ENCODE data around the gene KRT4.
A peak's percentile ranks its signal among the peaks of the same experiment; 100 is the strongest.

KRT4 gene

DNA sequence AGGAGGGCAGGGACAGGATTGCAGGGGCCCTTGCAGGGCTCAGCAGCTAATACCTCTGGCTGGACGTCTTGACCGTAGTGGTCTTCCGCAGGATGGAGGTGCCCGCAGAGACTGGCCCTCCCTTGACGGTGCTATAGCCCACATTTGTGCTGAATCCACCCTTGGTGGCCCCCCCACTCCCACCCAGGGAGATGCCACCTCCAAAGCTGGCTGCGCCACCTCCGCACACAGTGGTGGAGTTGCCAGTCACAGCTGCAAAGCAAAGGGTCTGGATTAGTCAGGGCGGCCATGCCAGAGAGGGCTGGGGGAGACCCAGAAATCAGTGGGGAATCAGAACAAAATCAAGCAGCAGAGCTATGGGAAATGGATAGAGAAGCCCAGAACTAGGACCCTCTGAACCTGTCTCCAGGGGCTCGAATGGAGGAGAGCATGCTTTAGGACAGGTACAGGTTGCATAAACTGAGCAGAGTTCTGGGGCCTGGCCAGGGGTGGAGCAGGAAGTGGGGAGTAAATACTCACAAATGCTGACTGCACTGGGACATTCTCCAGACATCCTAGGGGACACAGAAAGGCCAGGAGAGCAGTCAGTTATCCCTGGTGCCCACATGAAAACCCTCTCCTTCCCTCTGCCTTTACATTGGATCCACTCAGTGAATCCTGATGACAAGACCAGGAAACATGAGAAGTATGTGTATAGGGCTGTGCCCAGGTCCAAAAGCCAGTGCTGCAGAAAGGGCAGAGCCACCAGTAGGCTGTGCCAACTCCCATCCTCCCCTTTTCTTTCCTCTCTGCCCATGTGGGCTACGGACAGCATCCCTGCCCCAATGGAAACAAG lies 8.1 kb upstream of the KRT4 start:
- DNase-seq: no peak

DNA sequence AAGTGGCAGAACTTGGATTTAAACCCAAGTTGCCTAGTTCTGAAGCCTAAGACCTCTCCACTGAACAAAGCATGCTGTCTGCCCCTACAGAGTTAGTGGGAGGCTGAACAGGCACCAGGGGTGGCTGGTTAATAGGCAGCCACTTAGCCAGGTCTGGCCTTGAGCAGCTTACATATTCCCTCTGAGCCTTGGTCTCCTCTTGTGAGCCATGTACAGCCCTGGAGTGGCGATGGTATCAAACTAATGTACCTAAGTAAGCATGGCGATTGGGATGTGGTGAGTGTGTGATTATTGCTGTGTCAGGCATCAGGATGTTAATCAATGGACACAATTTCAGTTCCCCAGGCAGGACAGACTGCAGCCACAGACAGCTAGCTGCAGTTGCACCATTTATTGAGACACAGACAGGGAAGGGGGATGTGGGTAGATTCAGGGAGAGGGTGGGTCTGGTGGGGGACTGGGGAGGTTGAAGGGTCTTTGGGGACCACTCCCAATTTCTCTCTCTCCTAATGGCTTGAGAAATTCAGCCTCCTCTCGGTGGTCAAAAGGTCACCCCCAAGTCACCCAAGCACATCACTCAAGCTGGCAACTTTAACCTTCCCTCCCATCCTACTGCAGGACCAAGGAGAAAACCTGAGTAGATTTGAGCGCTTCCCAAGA lies 7.3 kb upstream of the KRT4 start:
- no peak for DNase-seq

DNA sequence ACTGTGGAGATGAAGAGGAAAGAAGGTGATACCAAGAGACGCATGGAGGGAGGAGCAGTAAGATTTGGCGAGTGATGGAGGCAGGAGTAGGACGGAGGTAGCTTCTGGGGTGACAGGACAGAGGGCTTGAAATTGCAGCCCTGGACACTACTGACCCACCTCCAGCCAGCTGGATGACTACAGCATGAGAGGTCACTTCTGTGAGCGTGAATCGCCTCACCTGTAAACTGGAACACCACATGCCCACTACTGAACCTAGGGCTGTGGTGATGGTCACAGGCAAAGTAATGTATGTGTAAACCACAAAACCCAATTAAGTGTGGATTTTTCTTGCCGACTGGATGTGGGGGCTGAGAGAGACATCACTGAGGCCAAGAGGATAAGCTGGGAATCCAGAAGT lies 6.6 kb upstream of the KRT4 start:
- DNase-seq: no peak

DNA sequence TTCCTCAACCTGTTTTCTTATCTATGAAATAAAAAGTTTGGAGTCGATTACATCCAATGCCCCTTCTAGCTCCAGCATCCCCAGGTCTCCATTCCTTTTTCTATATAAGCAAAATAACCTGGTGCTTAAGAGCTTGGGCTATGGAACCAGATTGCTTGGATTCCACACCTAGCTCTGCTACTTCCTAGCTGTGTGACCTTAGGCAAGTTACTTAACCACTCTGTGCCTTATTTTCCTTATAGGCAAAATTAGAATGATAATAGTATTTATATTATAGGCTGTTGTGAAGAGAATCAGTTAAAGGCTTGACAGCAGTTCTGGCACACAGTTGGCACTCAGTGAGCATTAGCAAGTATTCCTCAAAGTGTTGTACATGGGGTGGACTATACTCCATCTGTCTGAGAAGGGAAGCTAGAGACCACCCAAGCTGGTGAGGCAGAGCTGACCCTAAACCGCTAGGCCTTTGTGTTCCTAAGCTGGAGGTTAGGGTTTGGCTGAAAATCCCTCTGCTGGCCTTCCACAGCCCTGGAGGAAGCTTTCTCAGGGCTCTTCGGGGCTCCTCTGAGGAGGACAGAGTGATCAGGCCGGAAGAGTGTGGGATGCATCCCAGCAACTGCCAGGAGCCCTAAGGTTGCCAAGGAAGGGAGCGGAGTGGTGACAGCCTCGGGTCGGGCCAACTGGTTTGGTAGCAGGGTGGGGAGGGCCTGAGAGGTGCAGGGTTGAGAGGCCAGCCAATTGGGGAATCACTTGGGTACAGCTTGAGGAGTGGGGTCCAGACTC lies 6.0 kb upstream of the KRT4 start:
- no peak for DNase-seq

DNA sequence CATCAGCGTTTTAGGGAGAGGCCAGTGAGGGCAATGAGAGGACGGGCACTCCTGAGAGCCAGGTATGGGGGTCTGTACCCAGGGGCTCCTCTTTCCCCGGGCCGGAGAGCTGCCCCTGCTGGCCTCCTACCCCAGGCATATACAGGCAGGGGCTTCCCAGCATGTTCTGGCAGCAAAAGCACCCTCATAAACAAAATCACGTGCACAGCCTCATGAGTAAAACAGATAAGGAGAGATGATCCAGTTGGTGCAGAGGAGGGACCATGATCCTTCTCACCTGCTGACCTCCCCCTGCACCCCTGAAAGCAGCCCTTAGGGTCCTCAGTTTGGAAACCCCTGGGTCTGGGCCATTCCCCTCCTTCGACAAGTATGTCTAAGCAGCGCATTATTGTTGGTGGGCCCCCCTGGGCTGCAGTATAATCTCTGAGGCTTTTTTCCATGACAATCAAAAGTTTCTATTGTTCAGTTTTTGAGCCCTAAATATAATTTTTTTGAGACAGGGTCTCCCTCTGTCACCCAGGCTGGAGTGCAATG lies 5.0 kb upstream of the KRT4 start:
- no peak for DNase-seq

DNA sequence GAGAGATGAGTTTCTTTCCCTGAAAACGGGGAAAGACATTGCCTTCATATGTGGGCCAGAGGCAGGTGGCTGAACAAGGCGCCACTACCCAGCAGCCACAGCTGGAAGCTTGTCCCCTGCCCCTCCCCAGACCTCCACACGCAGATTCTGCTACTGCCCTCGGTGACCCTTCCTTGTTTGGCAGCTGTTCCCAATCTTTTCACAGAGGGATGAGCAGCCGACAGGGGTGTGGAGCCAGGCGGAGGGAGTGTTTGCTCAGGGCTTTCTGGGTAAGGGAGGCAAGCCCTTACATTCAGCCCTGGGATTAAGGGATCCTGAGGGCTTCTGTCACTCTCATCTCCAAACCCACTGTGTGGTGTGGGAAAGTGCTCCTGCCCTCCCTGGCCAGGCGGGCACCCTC lies 4.5 kb upstream of the KRT4 start:
- peak; percentile 29 for DNase-seq

DNA sequence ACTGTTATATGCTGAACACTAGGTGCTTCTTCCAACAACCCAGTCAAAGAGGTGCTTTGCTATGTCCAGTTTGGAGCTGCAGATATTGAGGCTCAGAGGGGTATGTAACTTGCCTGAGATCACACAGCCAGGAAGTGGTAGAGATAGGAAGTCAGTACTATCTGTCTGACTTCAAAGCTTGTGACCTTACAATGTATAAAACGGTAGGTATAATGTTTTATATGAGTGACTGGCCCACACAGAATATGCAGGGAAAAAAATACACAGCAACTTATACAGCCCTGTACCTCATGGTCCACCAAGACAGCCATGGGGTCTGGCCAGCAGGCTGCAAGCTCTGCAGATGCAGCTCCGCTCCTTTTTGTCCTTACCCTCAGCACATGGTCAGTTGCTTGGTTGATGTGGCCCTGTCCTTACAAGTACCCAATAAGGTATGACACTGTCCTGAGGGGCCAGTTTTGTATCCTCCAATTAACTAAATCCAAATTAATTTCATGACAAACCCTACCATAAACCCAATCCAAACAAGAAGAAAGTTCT lies 3.9 kb upstream of the KRT4 start:
- no peak for DNase-seq

DNA sequence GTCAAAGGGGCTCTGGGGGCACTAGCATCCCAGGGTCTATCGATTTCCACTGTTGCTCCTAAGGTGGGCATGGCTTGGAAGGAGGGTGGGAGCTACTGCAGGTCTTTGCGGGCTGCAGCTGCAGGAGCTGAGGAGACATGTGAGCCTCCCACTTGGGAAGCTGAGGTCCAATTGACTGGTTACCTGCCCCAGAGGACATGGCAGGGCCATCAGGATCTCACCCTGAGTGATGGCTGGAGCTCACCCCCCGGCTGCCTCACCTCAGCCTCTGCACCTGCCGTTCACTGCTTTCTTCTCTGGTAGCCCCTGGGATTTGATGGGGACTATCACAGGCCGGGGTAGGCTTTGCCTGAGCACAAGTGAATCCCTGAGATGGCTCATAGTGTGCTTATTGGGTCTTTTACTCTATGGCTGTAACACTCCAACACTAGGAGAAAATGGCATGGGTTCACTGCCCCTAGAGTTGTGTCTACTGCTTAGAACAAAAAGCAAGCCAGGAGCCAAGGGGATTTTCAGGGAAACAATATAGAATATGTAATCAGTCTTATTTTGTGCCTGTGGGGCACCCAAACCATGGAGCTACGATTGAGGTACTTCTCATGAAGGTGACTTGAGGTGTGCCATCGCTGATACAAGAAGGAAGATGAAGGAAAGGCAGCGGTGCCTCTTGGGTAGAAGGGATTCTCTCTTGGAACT lies 3.2 kb upstream of the KRT4 start:
- DNase-seq: no peak

DNA sequence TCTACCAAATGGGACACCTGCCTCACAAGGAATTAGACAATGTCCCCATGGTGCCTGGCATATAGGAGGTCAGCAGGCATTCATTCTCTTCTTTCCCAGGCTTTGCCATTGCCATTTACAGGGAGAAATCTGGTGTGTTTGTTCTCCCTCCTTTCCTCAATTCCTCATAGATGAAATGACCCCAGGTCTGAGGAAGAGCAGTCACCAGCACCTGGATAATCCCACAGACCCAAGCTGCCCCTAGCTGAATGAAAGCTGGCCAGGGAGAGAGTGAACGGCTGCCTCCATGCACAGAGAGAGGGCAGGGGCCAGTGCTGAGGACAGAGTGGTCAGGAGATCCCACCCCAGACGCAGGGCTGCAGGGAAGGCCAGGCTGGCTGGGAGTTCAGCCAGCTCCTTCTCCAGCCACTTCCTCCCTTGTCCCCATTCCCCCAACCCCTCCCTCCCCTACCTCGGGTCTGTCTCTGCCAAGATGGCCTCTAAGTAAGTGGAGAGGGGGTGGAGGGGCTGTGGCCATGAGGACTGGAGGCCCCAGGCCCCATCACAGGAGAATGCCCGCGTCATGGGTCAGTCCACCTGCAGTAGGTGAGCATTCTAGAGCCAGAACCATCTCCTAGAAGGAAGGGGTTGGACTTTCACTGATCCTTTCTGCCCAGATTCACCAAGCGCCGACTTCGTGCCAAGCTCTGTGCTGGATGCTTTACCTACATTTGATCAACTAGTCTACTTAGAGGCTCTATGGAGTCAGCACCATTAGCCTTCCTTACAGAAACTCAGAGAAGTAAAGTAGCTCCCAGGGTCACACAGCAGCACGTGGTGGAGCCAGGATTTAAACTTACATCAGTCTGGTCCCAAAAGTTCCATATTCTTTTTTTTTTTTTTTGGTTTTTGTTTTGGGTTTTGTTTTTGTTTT lies 2.0 kb upstream of the KRT4 start:
- DNase-seq: no peak

DNA sequence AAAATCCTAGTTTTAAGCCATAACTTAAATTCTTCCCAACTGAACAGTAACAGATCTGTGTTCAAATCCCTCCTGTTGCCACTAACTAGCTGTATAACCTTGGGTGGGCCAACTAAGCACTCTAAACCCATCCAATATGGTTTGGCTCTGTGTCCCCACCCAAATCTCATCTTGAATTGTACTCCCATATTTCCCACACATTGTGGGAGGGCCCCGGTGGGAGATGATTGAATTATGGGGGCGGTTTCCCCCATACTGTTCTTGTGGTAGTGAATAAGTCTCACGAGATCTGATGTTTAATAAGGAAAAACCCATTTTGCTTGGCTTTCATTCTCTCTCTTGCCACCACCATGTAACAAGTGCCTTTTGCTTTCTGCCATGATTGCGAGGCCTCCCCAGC lies 1.2 kb upstream of the KRT4 start:
- DNase-seq: no peak

DNA sequence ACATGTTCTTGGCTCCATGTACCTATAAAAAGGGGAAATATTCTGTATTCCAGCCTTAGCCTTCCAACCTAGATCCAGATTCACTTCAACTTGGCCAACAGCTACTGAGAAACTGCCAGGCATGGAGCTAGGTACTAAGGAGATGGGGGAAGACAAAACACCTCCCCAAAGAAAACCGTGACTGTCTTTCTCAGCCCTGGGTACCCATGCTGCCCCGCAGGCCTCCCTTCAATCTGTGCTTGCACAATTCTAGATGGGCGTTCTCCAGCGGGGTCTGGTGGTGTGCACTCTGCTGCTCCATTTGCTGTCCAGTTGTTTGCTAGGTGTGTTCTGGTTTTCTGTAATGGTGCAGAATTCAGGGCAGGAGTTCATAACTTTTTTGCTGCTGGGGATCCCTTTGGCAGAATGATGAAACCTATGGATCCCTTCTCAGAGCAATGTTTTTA lies 817 bp upstream of the KRT4 start:
- no peak for DNase-seq

DNA sequence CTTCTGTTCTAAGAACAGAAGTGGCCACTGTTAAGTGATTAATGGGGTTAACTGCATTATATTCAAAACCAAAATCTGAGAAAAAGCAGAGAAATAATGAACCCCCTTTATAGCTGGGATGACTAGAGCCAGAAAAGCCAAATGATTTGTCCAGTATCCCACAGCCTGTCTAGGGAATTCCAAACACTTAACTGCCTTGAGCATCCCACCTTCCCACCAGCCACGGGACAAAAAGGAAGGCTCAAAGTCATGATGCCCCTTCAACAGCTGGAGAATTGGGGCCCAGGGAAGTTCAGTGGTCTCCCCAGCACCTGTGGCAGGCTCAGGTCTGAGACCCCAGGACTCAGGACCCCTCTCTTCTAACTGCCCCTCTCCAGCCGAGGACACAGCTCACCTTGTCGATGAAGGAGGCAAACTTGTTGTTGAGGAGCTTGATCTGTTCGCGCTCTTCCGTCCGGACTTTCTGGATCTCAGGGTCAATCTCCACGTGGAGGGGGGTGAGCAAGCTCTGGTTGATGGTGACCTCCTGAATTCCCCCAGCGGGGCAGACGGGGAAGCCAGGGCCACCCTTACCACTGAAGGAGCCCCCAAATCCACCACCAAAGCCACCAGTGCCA lies 605 bp downstream of the KRT4 start:
- no peak for DNase-seq

DNA sequence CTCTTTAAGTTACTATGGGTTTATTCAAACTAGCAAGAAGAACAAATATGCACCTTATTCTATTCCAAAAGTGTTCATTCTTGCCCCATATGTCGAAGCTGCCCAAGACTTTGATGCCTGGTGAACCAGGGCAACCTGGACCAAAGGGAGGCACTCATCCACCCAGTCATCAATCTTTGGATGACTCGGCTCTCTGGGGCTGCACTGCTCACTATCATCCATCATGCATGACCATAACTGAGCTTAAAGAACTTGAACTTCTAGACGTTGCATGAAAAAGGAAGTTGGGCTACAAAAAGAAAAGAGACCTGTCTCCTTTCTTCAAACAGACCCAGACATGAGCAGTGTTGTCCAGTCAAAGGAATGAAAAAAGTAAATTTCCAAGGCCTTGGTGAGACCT lies 1.2 kb downstream of the KRT4 start:
- DNase-seq: no peak

DNA sequence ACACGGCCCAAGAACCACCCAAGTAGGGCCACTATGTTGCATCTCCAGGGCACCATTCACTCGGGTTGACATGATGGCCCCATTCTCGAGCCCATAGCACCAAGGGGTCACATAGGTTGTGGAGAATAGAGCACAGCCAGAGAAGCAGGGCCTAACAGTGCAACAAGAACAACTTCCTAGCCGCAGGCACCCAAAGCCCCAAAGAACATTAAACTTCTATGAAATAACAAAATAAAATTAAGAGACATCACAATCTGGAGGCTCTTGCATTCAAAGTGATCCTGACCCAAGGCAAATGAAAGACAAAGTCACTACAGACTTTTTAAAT lies 1.9 kb downstream of the KRT4 start:
- DNase-seq: no peak

DNA sequence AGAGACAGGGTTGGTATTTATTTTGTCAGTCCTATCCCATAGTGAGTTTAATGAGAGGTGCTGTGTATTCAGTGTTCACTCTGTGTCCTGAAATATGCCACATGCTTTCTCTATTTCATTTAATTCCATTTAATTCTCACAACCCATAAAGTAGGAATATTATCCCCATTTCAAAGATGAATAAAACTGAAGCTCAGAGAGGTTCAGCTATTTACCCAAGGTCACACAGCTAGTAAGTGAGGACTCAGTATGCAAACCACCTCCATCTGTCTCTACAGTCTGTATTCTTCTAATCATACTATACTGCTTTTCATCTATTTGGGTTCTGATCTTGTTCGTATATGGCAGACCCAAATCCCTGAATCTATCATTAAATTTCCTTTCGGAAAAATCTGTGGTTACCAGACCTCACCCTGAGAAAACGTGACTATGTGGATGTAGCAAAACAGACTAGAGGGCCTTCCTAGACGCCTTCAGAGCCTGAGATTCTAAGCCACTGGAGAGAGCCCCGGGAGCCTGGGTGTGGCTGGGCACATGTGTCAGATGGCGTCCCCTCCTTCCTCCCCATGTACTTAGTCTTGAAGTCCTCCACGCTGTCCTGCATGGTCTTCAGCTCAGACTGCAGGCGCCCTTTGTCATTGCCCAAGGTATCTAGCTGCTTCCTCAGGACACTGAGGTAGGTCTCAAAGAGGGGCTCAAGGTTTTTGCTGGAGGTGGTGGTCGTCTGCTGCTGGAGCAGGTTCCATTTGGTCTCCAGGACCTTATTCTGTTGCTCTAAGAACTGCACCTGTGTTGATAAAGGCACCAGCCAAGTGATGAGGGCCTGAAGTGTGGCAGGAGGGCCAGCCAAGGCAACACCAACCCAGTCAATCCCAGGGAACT lies 2.5 kb downstream of the KRT4 start:
- DNase-seq: no peak

DNA sequence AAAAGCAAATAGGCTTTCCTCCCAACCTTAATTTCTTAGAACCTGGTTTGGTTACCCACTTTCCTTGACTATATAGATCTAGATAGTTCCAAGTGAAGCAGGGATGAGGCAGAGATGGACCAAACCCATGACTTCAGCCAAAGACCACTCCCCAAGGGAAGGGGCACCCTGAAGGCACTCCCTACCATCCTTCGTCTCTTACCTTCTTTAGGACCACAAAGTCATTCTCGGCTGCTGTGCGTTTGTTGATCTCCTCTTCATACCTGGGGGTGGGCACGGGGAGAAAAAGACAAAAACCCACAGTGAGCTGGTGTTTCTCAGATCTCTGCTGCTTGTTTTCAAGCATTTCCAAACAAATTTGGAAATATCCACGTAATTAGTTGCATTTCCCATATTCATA lies 3.4 kb downstream of the KRT4 start:
- no peak for DNase-seq

DNA sequence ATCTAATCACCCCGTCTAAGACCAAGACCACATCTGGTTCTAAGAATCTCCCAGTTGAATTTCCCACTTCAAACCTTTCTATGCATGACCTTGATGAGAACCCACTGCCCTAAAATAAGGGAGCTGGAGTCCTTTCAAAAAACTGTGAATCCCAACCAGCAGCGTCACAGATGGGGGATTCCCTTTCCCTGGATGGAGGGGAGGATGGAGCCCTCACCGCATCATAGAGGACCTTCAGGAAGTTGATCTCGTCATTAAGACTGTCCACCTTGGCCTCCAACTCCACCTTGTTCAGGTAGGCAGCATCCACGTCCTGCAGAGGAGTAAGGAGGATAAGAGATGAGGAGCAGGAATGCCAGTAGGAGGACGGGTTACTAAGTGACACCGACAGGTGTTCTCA lies 4.8 kb downstream of the KRT4 start:
- DNase-seq: no peak

DNA sequence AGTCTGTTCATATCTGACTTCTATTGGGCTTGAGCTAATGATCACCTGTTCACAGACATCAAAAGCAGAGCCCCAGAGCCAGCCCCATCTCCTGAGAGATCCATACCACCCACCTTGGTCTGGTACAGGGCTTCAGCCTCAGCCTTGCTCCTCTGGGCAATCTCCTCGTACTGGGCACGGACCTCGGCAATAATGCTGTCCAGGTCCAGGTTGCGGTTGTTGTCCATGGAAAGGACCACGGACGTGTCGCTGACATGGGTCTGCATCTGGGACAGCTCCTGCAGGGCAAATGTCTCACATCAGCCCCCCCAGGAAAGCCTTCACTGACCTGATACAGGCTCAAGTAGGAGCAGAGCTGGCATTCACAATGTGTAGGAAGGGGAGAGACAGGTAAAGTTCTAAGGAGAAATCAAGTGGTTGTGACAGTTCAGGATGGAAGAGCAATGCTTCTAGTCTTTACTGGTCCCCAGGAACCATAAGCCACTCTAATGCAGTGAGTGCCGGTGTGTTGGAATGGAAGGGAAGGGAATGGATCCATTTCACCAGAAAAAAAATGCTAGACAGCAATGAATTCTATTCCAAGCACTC lies 5.2 kb downstream of the KRT4 start:
- no peak for DNase-seq

DNA sequence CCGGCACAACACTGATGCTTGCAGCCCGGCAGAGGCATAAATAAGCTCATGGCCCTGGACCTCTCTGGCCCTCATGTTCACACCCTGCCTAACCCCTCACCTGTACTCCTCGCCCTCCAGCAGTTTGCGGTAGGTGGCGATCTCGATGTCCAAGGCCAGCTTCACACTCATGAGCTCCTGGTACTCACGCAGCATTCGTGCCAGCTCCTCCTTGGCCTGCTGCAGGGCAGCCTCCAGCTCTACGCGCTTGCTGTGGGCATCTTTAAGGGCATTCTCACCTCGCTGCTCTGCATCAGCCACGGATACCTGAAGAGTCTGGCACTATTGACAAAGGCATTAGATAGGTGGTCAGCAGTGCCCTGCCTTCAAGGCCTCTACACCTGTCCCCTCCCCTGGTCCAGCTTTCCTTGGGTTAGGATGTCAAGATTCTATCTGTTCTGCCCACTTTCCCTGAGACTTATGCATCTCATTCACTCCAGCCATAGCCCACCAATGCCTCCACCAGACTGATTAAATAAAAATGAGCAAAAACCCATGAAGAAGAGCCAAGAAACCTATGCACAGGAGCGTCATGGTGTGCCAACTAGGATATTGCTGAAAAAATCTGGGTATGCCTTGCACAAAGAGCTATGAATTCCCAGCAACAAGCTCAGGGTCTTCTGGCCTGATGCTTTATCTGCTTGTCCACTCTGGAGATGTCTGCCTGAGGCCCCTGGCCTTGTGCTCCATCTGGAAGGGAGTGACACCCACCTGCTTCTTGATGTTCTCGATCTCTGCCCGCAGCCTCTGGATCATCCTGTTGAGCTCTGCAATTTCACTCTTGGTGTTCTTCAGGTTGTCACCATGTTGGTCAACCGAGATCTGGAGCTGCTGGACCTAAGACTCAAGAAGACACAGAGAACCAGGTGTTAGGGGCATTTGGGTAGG lies 6.1 kb downstream of the KRT4 start:
- DNase-seq: no peak
